ENCODE results near the gene RETSAT.
"Not testable (repeated sequence)": the region's sequence is repeated elsewhere in the genome, so short reads cannot be mapped to it uniquely, and the experiment has no call there.

RETSAT gene

GRCh38 chr2:85333877-85334276 is 20.5 kb downstream of the RETSAT start:
- not testable (repeated sequence) for DNase-seq (ENCODE audit: low read depth, low spot score)

GRCh38 chr2:85330839-85331636 is 23.3 kb downstream of the RETSAT start:
- DNase-seq (ENCODE audit: low read depth, low spot score): no peak

- not testable (repeated sequence) for DNase-seq (ENCODE audit: low read depth, low spot score)
These were observed 24.6 kb downstream of the RETSAT start for GRCh38 chr2:85329701-85330100.

- DNase-seq (ENCODE audit: low read depth, low spot score): no peak
These were observed 25.1 kb downstream of the RETSAT start for GRCh38 chr2:85329181-85329651.

- peak; percentile 69 for DNase-seq (ENCODE audit: low read depth, low spot score)
These were observed 26.3 kb downstream of the RETSAT start, which contains the start of gene TGOLN2 for GRCh38 chr2:85327822-85328617. TGOLN2 (minus strand) TSS chr2:85327989; CDS start chr2:85327962, 27 bp downstream.

GRCh38 chr2:85327160-85327821 is 27.0 kb downstream of the RETSAT start:
- DNase-seq (ENCODE audit: low read depth, low spot score): no peak

GRCh38 chr2:85326406-85327159 is 27.7 kb downstream of the RETSAT start:
- no peak for DNase-seq (ENCODE audit: low read depth, low spot score)

- no peak for DNase-seq (ENCODE audit: low read depth, low spot score)
These were observed 28.9 kb downstream of the RETSAT start for GRCh38 chr2:85325466-85325811.

- no peak for DNase-seq (ENCODE audit: low read depth, low spot score)
These were observed 29.5 kb downstream of the RETSAT start for GRCh38 chr2:85324639-85325465.

- not testable (repeated sequence) for DNase-seq (ENCODE audit: low read depth, low spot score)
These were observed 30.4 kb downstream of the RETSAT start for GRCh38 chr2:85323988-85324367.

- no peak for DNase-seq (ENCODE audit: low read depth, low spot score)
These were observed 30.9 kb downstream of the RETSAT start for GRCh38 chr2:85323351-85323987.

GRCh38 chr2:85319796-85320195 is 34.5 kb downstream of the RETSAT start:
- DNase-seq (ENCODE audit: low read depth, low spot score): no peak

- DNase-seq (ENCODE audit: low read depth, low spot score): no peak
These were observed 35.9 kb downstream of the RETSAT start for GRCh38 chr2:85318222-85319074.

- not testable (repeated sequence) for DNase-seq (ENCODE audit: low read depth, low spot score)
These were observed 38.4 kb downstream of the RETSAT start for GRCh38 chr2:85315921-85316320.

- no peak for DNase-seq (ENCODE audit: low read depth, low spot score)
These were observed 39.5 kb downstream of the RETSAT start for GRCh38 chr2:85314884-85315242.

- DNase-seq (ENCODE audit: low read depth, low spot score): no peak
These were observed 41.9 kb downstream of the RETSAT start for GRCh38 chr2:85312404-85312803.

- no peak for DNase-seq (ENCODE audit: low read depth, low spot score)
These were observed 44.0 kb downstream of the RETSAT start for GRCh38 chr2:85310330-85310729.

- DNase-seq (ENCODE audit: low read depth, low spot score): no peak
These were observed 44.5 kb downstream of the RETSAT start for GRCh38 chr2:85309699-85310321.

All from smooth muscle cell of the brain vasculature (primary cell).